Measurements from ENCODE around the gene LOXL1. TPM values are rescaled to one million over a fixed set of nuclear protein-coding genes. Genes with fewer than 3 reads are reported as not detected.

LOXL1 gene
- total RNA-seq, 1 donor = 0.73 TPM

GRCh38 chr15:73948396-73948795, 22.1 kb downstream of the LOXL1 start:
- H3K4me1 ChIP-seq (ENCODE audit: insufficient read depth, low read length) = peaks cover 5% of the 10 kb centered on the region
- H3K27me3 ChIP-seq (ENCODE audit: insufficient read depth, low read length) = no peaks in the 10 kb centered on the region
- H3K9me3 ChIP-seq (ENCODE audit: low read depth, low read length) = no peaks in the 10 kb centered on the region
- no peak overlapping the region for H3K4me3 ChIP-seq (ENCODE audit: low read length)

- Histone ChIP-seq H3K4me1 (ENCODE audit: insufficient read depth, low read length) (peaks cover 5% of the 10 kb centered on the region), H3K4me3 (ENCODE audit: low read length) (no peak overlapping the region), H3K27me3 (ENCODE audit: insufficient read depth, low read length) (no peaks in the 10 kb centered on the region), H3K9me3 (ENCODE audit: low read depth, low read length) (no peaks in the 10 kb centered on the region)
Observed at GRCh38 chr15:73948982-73949381, 22.7 kb downstream of the LOXL1 start.

DNA sequence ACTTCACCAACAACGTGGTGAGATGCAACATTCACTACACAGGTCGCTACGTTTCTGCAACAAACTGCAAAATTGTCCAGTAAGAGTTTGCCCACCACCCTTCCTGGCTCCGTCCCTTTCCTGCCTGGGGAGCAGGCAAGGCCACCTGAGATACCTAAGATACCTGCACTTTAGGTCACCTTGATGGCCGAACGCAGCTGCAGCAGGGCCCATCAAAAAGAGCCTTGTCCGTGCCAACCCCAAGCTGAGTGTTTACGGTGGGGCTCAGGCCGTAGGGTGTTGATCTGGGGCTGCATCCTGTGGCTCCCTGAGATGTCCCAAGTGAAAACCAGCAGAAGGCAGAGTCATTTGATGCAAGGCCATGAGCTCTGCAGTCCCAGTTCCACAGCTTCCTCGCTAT, 23.2 kb downstream of the LOXL1 start:
- Histone ChIP-seq H3K9me3 (ENCODE audit: low read depth, low read length) (no peaks in the 10 kb centered on the region), H3K27me3 (ENCODE audit: insufficient read depth, low read length) (no peaks in the 10 kb centered on the region), H3K4me3 (ENCODE audit: low read length) (no peak overlapping the region), H3K4me1 (ENCODE audit: insufficient read depth, low read length) (peaks cover 5% of the 10 kb centered on the region)

GRCh38 chr15:73950479-73950830, 24.2 kb downstream of the LOXL1 start:
- Histone ChIP-seq H3K4me3 (ENCODE audit: low read length) (no peak overlapping the region), H3K27me3 (ENCODE audit: insufficient read depth, low read length) (no peaks in the 10 kb centered on the region), H3K4me1 (ENCODE audit: insufficient read depth, low read length) (peaks cover 5% of the 10 kb centered on the region), H3K9me3 (ENCODE audit: low read depth, low read length) (no peaks in the 10 kb centered on the region)

GRCh38 chr15:73950831-73951561, 24.7 kb downstream of the LOXL1 start:
- no peak overlapping the region for H3K4me3 ChIP-seq (ENCODE audit: low read length)
- H3K27me3 ChIP-seq (ENCODE audit: insufficient read depth, low read length) = no peaks in the 10 kb centered on the region
- H3K4me1 ChIP-seq (ENCODE audit: insufficient read depth, low read length) = peaks cover 5% of the 10 kb centered on the region
- H3K9me3 ChIP-seq (ENCODE audit: low read depth, low read length) = no peaks in the 10 kb centered on the region

DNA sequence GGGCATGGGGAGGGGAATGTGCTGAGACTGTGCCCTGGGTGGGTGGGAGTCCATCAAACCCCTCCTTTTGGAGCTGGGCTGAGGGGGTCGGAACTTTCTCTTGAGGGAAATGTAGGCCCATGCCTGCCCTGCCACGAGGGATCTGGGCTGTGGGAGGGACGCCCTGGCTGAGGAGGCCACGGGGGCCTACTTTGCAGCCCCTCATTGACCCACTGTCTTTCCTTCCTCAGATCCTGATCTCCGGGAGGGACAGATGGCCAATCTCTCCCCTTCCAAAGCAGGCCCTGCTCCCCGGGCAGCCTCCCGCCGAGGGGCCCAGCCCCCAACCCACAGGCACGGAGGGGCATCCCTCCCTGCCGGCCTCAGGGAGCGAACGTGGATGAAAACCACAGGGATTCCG, 25.3 kb downstream of the LOXL1 start:
- H3K4me3 ChIP-seq (ENCODE audit: low read length) = no peak overlapping the region
- no peaks in the 10 kb centered on the region for H3K27me3 ChIP-seq (ENCODE audit: insufficient read depth, low read length)
- no peaks in the 10 kb centered on the region for H3K9me3 ChIP-seq (ENCODE audit: low read depth, low read length)
- peaks cover 7% of the 10 kb centered on the region for H3K4me1 ChIP-seq (ENCODE audit: insufficient read depth, low read length)

- Histone ChIP-seq H3K27me3 (ENCODE audit: insufficient read depth, low read length) (no peaks in the 10 kb centered on the region), H3K4me3 (ENCODE audit: low read length) (no peak overlapping the region), H3K9me3 (ENCODE audit: low read depth, low read length) (no peaks in the 10 kb centered on the region), H3K4me1 (ENCODE audit: insufficient read depth, low read length) (peaks cover 11% of the 10 kb centered on the region)
Observed at GRCh38 chr15:73952171-73952912, 26.1 kb downstream of the LOXL1 start.

- Histone ChIP-seq H3K4me3 (ENCODE audit: low read length) (no peak overlapping the region), H3K9me3 (ENCODE audit: low read depth, low read length) (no peaks in the 10 kb centered on the region), H3K27me3 (ENCODE audit: insufficient read depth, low read length) (no peaks in the 10 kb centered on the region), H3K4me1 (ENCODE audit: insufficient read depth, low read length) (peaks cover 11% of the 10 kb centered on the region)
Observed at GRCh38 chr15:73952913-73953750, 26.9 kb downstream of the LOXL1 start.

DNA sequence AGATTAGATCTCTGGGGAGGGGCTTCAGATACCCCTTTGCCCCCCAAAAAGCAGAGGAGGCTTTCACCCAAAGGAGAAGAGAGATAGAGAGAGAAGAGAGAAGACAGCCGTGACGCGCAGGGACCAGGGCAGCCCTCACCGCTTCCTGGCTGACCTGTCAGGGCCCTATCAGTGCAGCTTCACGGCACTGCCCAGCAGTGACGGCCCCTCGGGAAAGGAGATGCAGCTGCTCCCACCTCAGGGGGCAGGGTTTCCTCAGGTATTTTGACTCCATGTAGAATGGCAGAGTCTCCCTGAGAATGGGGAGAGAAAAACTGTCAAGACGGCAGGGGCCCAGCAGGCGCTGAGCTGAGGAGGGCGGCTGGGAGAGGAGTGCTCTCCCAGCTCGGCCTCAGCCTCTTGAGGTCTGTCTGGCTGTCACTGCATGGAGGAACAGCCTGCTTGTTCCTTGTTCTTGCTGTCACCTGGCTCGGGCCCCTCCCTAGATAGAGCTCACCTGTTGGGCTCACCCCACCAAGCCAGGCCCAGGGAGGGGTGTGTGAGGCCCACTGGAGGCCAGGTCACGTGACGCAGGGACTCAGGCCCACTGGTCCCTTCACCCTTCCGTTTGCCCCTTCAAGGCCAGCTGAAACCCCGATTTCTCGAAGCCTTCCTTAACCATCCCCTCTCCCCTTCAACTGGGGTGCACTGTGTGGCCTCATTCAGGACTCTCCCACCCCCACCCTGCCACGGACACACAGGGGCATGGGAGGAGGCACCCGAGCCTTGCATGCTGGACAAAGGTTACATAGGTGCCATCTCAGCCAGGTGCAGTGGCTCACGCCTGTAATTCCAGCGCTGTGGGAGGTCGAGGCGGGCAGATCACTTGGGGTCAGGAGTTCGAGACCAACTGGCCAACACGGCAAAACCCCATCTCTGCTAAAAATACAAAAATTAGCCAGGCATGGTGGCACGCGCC, 28.2 kb downstream of the LOXL1 start:
- H3K4me3 ChIP-seq (ENCODE audit: low read length) = no peak overlapping the region
- H3K4me1 ChIP-seq (ENCODE audit: insufficient read depth, low read length) = peaks cover 18% of the 10 kb centered on the region
- no peaks in the 10 kb centered on the region for H3K9me3 ChIP-seq (ENCODE audit: low read depth, low read length)
- no peaks in the 10 kb centered on the region for H3K27me3 ChIP-seq (ENCODE audit: insufficient read depth, low read length)

GRCh38 chr15:73955326-73955725, 29.1 kb downstream of the LOXL1 start:
- no peak overlapping the region for H3K4me3 ChIP-seq (ENCODE audit: low read length)
- H3K27me3 ChIP-seq (ENCODE audit: insufficient read depth, low read length) = no peaks in the 10 kb centered on the region
- H3K9me3 ChIP-seq (ENCODE audit: low read depth, low read length) = no peaks in the 10 kb centered on the region
- peaks cover 23% of the 10 kb centered on the region for H3K4me1 ChIP-seq (ENCODE audit: insufficient read depth, low read length)

DNA sequence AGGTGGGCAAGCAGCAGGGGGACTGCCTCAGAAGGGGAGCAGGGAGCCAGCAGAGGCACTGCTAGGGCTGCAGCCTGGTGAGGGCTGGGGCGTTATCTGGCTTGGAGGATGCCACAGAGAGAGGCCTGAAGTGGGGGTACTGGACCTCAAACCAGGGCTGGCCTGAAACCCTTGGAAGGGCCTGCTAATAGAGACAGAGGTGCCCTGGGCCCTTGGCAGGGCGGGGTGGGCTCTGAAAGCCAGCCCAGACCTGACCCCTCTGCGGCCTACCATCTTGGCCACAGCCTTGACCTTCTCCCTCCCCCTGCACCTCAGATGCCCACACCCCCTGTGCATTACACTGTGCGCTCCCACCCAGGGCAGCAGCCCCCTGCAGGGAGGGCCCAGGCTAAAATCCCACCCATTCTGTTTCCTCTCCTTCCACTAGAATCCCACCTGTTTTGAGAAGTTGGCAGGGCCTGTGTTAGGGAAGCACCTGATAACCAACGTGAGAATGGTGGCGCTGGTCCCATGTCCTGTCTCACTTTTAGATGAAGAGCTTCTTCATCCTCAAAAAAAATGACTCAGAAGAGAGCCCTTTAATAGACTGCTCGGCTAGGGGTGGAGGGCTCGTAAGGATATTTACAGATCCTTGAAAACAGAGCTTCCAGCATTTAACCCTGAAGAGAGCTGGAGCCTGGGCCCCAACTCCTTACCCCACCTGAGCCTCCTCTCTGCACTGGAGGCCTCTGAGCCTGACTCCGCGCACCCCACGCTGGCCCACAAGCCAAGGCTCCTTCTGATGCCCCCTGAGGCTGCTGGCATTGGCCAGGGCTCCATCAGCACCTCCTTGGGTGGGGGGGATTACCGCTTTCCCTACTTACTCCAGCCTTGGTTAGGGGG, 29.8 kb downstream of the LOXL1 start:
- Histone ChIP-seq H3K4me3 (ENCODE audit: low read length) (no peak overlapping the region), H3K4me1 (ENCODE audit: insufficient read depth, low read length) (peaks cover 21% of the 10 kb centered on the region), H3K9me3 (ENCODE audit: low read depth, low read length) (no peaks in the 10 kb centered on the region), H3K27me3 (ENCODE audit: insufficient read depth, low read length) (no peaks in the 10 kb centered on the region)

DNA sequence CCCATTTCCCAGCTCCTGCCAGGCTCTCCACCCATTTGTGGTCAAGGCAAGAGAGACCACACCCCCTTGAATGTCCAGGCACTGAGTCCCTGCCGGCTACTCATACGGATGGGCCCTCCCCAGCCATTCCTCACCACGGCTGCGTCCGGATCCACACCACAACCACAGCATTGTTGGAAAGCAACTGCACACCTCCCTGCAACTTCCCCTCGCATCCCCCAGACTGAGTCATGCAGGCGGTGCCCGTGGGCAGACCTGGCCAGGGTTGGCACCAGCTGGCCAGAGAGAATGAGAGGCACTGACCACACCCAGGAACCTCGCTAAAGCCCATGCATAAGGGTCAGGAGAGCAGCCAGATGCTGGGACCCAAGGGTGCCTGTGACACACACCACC, 30.5 kb downstream of the LOXL1 start:
- H3K9me3 ChIP-seq (ENCODE audit: low read depth, low read length) = no peaks in the 10 kb centered on the region
- H3K27me3 ChIP-seq (ENCODE audit: insufficient read depth, low read length) = no peaks in the 10 kb centered on the region
- peaks cover 19% of the 10 kb centered on the region for H3K4me1 ChIP-seq (ENCODE audit: insufficient read depth, low read length)
- H3K4me3 ChIP-seq (ENCODE audit: low read length) = no peak overlapping the region

DNA sequence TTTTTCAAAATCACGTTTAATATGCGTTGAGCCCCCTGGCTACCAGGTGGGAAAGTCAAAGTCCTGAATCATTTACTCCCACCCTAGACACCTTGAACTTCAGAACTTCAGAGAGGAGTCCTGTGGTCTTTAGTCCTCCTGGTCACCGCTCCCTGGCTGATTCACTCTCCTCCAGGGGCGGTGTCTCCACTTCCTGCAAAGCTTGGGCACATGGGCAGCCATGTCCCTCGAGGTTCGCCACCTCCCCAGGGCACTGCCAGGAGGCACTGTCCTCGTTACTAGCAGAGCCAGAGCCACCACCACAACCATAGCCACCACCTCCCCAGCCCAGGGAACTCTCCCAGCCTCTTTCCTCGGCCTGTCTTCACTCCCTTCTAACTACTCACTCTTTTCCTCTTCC, 31.0 kb downstream of the LOXL1 start:
- H3K27me3 ChIP-seq (ENCODE audit: insufficient read depth, low read length) = no peaks in the 10 kb centered on the region
- no peak overlapping the region for H3K4me3 ChIP-seq (ENCODE audit: low read length)
- no peaks in the 10 kb centered on the region for H3K9me3 ChIP-seq (ENCODE audit: low read depth, low read length)
- H3K4me1 ChIP-seq (ENCODE audit: insufficient read depth, low read length) = peaks cover 19% of the 10 kb centered on the region

DNA sequence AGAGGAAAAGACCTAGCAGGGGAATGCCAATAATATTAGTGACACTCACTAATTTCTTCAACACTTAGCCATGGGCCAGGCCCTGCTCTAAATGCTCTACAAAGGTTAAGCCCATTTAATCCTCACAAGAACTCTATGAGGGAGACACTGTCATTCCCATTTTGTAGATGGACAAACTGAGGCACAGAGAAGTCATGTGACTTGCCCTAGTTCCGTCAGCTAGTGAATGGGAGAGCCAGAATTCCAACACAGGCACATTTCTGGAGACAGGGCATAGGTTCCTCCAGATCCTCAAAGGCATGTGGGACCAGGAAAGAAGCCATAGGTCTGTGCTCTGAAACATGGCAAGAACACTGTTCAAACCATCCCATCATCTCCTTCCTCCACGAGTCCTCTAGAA, 31.5 kb downstream of the LOXL1 start:
- H3K27me3 ChIP-seq (ENCODE audit: insufficient read depth, low read length) = no peaks in the 10 kb centered on the region
- no peak overlapping the region for H3K4me3 ChIP-seq (ENCODE audit: low read length)
- H3K4me1 ChIP-seq (ENCODE audit: insufficient read depth, low read length) = peaks cover 19% of the 10 kb centered on the region
- H3K9me3 ChIP-seq (ENCODE audit: low read depth, low read length) = no peaks in the 10 kb centered on the region
